Caco-2 (cell line): ENCODE results near the gene DNMBP. TPM values are rescaled to one million over a fixed set of nuclear protein-coding genes. Genes with fewer than 3 reads are reported as not detected.
A peak's percentile ranks its signal among the peaks of the same experiment; 100 is the strongest.

Source experiments
- BruUV-seq: library from RNA; stranded (reverse); fragments of 400-500 nt; replicated peaks from 2 replicates; lab custom pipeline; 2021; lab: Mats Ljungman, UMichigan
- CTCF ChIA-PET: fragments of 300-600 bp; sonication (Branson Sonifier 250); formaldehyde crosslinking; loops from one replicate; lab custom pipeline; 2022; ENCODE audit warnings: antibody characterized with exemption; lab: Charles Lee
- POLR2A ChIA-PET: fragments of 300-600 bp; sonication (Branson Sonifier 250); formaldehyde crosslinking; loops from one replicate; lab custom pipeline; 2022; ENCODE audit warnings: antibody characterized with exemption; lab: Charles Lee
- DNase-seq, 2 experiments: peaks; one replicate each; pipeline versions ENCODE4 v3.0.0 to v3.0.0-alpha.2; 2020 to 2022
- H3K27me3 ChIP-seq: replicated peaks from 2 replicates; pipeline ENCODE4 v1.6.0; 2011; ENCODE audit warnings: low read length; ENCODE audit not compliant: control insufficient read depth, insufficient read depth
- H3K36me3 ChIP-seq: 2 replicates; pipeline ENCODE4 v1.5.1; 2011; ENCODE audit warnings: low read length; ENCODE audit not compliant: control insufficient read depth, insufficient read depth
- H3K4me1 ChIP-seq: fragments of 250-450 bp; sonication (Bioruptor Pico); 2 replicates; pipeline ENCODE4 v1.5.1; 2020; ENCODE audit warnings: mild to moderate bottlenecking
- H3K4me3 ChIP-seq: 2 replicates; pipeline ENCODE4 v1.5.1; 2011; ENCODE audit warnings: low read depth, mild to moderate bottlenecking, control low read depth, low read length
- H3K9me3 ChIP-seq: fragments of 250-450 bp; sonication (Bioruptor Pico); 2 replicates; pipeline ENCODE4 v1.5.1; 2020; ENCODE audit warnings: mild to moderate bottlenecking, moderate library complexity
- H3K27ac Mint-ChIP-seq: one replicate; pipeline ENCODE4 v1.8.0; 2022; ENCODE audit warnings: mixed read lengths; ENCODE audit not compliant: unreplicated experiment
- H3K27me3 Mint-ChIP-seq: one replicate; pipeline ENCODE4 v1.8.0; 2022; ENCODE audit warnings: mixed read lengths; ENCODE audit not compliant: insufficient read depth, unreplicated experiment
- H3K36me3 Mint-ChIP-seq: one replicate; pipeline ENCODE4 v1.8.0; 2022; ENCODE audit warnings: mild to moderate bottlenecking, mixed read lengths; ENCODE audit not compliant: insufficient read depth, unreplicated experiment
- H3K4me1 Mint-ChIP-seq: one replicate; pipeline ENCODE4 v1.8.0; 2022; ENCODE audit warnings: low read depth, mixed read lengths; ENCODE audit not compliant: unreplicated experiment
- H3K4me3 Mint-ChIP-seq: one replicate; pipeline ENCODE4 v1.8.0; 2022; ENCODE audit warnings: mild to moderate bottlenecking, moderate library complexity, mixed read lengths; ENCODE audit not compliant: unreplicated experiment
- H3K9me3 Mint-ChIP-seq: one replicate; pipeline ENCODE4 v1.8.0; 2022; ENCODE audit warnings: mixed read lengths; ENCODE audit not compliant: unreplicated experiment
- intact Hi-C: fragments of 100-400 bp; cut with micrococcal nuclease; formaldehyde crosslinking; loops from one replicate; pipeline ENCODE4 v1.10.0; 2022; ENCODE audit not compliant: unreplicated experiment
- total RNA-seq: library from RNA; stranded (reverse); gene quantifications from 2 replicates; pipeline ENCODE4 v1.2.3, GENCODE V29; 2022
- TF ChIP-seq, protein P1 (sequence below), 2 experiments: fragments of 200-600 bp in 1 of 2; IDR thresholded peaks; 1 replicate in 1 of 2; 2 replicates in 1 of 2; pipeline versions ENCODE4 v1.5.1 to v1.8.0; 2011 to 2022; ENCODE audit warnings: antibody characterized with exemption in 1 of 2, control low read depth in 1 of 2, inconsistent platforms in 1 of 2, low read depth in 1 of 2, low read length in 1 of 2, mild to moderate bottlenecking in 1 of 2, moderate library complexity in 1 of 2; ENCODE audit not compliant: insufficient read depth in 1 of 2, severe bottlenecking in 1 of 2, unreplicated experiment in 1 of 2

DNMBP gene
- total RNA-seq, 1 experiment from 2014 or later = 30.6 TPM

DNA sequence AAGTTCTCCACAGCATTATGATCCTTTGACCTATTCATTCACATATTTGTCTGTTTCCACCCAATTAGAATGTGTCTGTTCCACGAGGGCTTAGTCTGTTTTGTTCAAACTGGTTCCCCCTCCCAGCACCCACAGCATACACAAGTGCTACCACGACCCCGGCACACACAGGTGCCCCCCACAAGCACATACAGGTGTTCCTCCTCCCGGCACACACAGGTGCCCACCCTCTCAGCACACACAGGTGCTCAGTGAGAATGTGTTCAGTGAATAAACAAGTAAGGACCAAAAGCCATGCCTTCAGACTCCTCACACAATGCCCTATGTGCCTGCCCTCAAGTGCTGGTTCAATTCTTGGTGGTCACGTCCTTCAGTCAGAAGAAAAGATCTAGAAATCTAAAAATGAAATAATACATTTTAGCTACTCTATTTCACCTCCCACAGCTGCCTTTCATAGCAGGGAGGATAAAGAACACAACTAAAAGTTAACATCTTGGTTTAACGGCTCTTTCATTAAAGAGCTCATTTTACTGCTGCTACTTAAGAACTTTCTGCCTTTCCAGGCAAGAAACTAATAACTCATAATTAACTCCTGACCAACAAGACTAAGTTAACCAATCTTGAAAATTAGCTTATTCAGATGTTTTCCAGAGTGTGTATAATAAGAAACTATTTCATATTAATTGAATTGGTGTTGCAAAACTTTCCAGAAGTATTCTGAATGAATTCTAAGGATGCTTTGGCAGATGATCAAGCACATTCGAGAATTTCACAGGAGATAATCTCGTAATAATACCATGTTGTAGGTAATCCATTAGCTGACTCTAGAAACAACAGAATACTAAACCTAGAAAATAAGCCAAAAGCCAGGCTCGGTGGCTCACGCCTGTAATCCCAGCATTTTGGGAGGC lies 2.3 kb downstream of the DNMBP start:
- no peaks in the 10 kb centered on the region for H3K36me3 ChIP-seq
- intact Hi-C loops = loop anchor here (2.0 kb wide), 2 partner anchors 39 to 77 kb away; no protein-coding TSS in a partner anchor
- H3K9me3 ChIP-seq = no peaks in the 10 kb centered on the region
- TF ChIP-seq, protein P1, sequence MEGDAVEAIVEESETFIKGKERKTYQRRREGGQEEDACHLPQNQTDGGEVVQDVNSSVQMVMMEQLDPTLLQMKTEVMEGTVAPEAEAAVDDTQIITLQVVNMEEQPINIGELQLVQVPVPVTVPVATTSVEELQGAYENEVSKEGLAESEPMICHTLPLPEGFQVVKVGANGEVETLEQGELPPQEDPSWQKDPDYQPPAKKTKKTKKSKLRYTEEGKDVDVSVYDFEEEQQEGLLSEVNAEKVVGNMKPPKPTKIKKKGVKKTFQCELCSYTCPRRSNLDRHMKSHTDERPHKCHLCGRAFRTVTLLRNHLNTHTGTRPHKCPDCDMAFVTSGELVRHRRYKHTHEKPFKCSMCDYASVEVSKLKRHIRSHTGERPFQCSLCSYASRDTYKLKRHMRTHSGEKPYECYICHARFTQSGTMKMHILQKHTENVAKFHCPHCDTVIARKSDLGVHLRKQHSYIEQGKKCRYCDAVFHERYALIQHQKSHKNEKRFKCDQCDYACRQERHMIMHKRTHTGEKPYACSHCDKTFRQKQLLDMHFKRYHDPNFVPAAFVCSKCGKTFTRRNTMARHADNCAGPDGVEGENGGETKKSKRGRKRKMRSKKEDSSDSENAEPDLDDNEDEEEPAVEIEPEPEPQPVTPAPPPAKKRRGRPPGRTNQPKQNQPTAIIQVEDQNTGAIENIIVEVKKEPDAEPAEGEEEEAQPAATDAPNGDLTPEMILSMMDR (IDR thresholded peaks at IDR 0.05; ENCODE audit: insufficient read depth in 1 of 2, low read depth in 1 of 2, low read length in 1 of 2, severe bottlenecking in 1 of 2, unreplicated experiment in 1 of 2) = no peak
- H3K4me3 ChIP-seq = no peak overlapping the region
- ChIA-PET POLR2A (no interaction called here), CTCF (interaction anchor here (1.9 kb wide), 1 partner anchor 162 kb away, joined by 6 read pairs; no protein-coding TSS in a partner anchor)
- DNase-seq = no peak
- Mint-ChIP-seq H3K27me3 (no peaks in the 10 kb centered on the region), H3K27ac (peak overlapping the region; percentile 40), H3K4me1 (peaks cover 17% of the 10 kb centered on the region), H3K4me3 (peak overlapping the region; percentile 94), H3K36me3 (no peaks in the 10 kb centered on the region), H3K9me3 (no peaks in the 10 kb centered on the region)
- BruUV-seq = no TSS peak
- no peaks in the 10 kb centered on the region for H3K27me3 ChIP-seq
- H3K4me1 ChIP-seq = peaks cover 18% of the 10 kb centered on the region

DNA sequence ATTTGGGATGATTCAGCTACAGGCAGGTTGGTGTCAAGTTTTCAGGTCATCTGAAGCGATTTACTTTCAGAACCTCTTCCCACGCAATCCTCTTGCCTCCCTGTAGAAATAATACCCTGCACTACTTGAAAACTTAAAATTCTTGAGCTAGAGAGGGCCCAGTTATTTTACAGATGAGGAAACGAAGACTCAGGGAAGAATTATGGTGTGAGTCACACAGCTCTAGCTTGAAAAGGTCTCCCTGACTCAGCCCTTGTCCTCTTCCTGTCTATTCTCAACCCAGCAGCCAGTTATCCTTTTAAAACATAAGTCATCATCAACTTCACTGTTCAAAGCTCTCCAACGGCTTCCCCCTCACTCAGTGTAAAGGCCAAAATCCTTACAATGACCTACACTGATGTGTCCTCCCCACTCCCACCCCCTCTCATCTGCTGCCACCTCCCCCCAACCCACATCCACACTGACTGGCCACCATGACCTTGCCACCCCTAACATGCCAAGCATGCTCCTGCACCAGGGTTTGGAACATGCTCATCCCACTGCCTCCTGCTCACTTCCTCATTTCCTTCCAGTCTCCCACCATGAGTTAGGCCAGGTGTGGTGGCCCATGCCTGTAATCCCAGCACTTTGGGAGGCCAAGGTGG lies 3.4 kb downstream of the DNMBP start:
- no peak overlapping the region for H3K4me3 Mint-ChIP-seq
- TF ChIP-seq, protein P1 (IDR thresholded peaks at IDR 0.05; ENCODE audit: insufficient read depth in 1 of 2, low read depth in 1 of 2, low read length in 1 of 2, severe bottlenecking in 1 of 2, unreplicated experiment in 1 of 2) = no peak
- ChIA-PET POLR2A (no interaction called here), CTCF (no interaction called here)
- H3K36me3 Mint-ChIP-seq = no peaks in the 10 kb centered on the region
- BruUV-seq = no TSS peak
- DNase-seq = no peak
- H3K9me3 ChIP-seq = no peaks in the 10 kb centered on the region
- H3K27me3 ChIP-seq = no peaks in the 10 kb centered on the region
- no peaks in the 10 kb centered on the region for H3K9me3 Mint-ChIP-seq
- H3K36me3 ChIP-seq = no peaks in the 10 kb centered on the region
- H3K4me1 ChIP-seq = peaks cover 18% of the 10 kb centered on the region
- no peak overlapping the region for H3K4me3 ChIP-seq
- intact Hi-C loops = no loop called here
- no peak overlapping the region for H3K27ac Mint-ChIP-seq
- peaks cover 17% of the 10 kb centered on the region for H3K4me1 Mint-ChIP-seq
- no peaks in the 10 kb centered on the region for H3K27me3 Mint-ChIP-seq

GRCh38 chr10:100004805-100005510 lies 4.8 kb downstream of the DNMBP start:
- POLR2A ChIA-PET = no interaction called here
- CTCF ChIA-PET = interaction anchor here (0.6 kb wide), 1 partner anchor 268 kb away, joined by 5 read pairs; no protein-coding TSS in a partner anchor
- BruUV-seq = no TSS peak
- Histone ChIP-seq H3K4me3 (no peak overlapping the region), H3K4me1 (peaks cover 11% of the 10 kb centered on the region), H3K36me3 (no peaks in the 10 kb centered on the region), H3K27me3 (no peaks in the 10 kb centered on the region), H3K9me3 (no peaks in the 10 kb centered on the region)
- no peaks in the 10 kb centered on the region for H3K9me3 Mint-ChIP-seq
- DNase-seq = no peak
- no peak overlapping the region for H3K4me3 Mint-ChIP-seq
- TF ChIP-seq, protein P1 (IDR thresholded peaks at IDR 0.05; ENCODE audit: insufficient read depth in 1 of 2, low read depth in 1 of 2, low read length in 1 of 2, severe bottlenecking in 1 of 2, unreplicated experiment in 1 of 2) = no peak
- intact Hi-C loops = no loop called here
- H3K4me1 Mint-ChIP-seq = peaks cover 17% of the 10 kb centered on the region
- H3K36me3 Mint-ChIP-seq = no peaks in the 10 kb centered on the region
- no peaks in the 10 kb centered on the region for H3K27me3 Mint-ChIP-seq
- no peak overlapping the region for H3K27ac Mint-ChIP-seq
